Gastroesophageal sphincter (tissue), 4 donors: ENCODE data around the gene DLAT. TPM values are rescaled to one million over a fixed set of nuclear protein-coding genes. Genes with fewer than 3 reads are reported as not detected.
A peak's percentile ranks its signal among the peaks of the same experiment; 100 is the strongest.

Experiments
- ATAC-seq: fragments of 150-250 bp; one replicate; pipeline ENCODE4 v1.9.1; 2016; ENCODE audit warnings: mild to moderate bottlenecking, moderate library complexity
- H3K27ac ChIP-seq, 4 donors: fragments of 200-600 bp; sonication (generic) in 3 of 4; 1 replicate in 3 of 4; 2 replicates in 1 of 4; pipeline ENCODE4 v1.5.1; 2016 to 2019
- H3K27me3 ChIP-seq: fragments of 200-600 bp; sonication (generic); one replicate; pipeline ENCODE4 v1.5.1; 2019
- H3K36me3 ChIP-seq, 2 donors: fragments of 200-600 bp; sonication (generic); one replicate each; pipeline ENCODE4 v1.5.1; 2019; ENCODE audit warnings: control low read depth in 1 of 2
- H3K4me1 ChIP-seq, 3 donors: fragments of 200-600 bp; sonication (generic); 1 replicate in 2 of 3; 2 replicates in 1 of 3; pipeline ENCODE4 v1.5.1; 2016 to 2019; ENCODE audit warnings: control low read depth in 2 of 3
- H3K4me3 ChIP-seq, 2 donors: fragments of 200-600 bp; sonication (generic); one replicate each; pipeline ENCODE4 v1.5.1; 2019; ENCODE audit warnings: mild to moderate bottlenecking in 1 of 2, moderate library complexity in 1 of 2
- H3K9me3 ChIP-seq, 3 donors: fragments of 200-600 bp; sonication (generic); one replicate each; pipeline ENCODE4 v1.5.1; 2017 to 2019; ENCODE audit warnings: control low read depth in 2 of 3
- EP300 ChIP-seq: sonication (generic); formaldehyde crosslinking; IDR thresholded peaks from one replicate; pipeline ENCODE4 v1.6.1; 2017; ENCODE audit warnings: antibody characterized with exemption, mild to moderate bottlenecking
- POLR2A ChIP-seq, 2 donors: fragments of 450-650 bp; IDR thresholded peaks; one replicate each; pipeline ENCODE4 v1.6.1; 2017; ENCODE audit warnings: antibody characterized with exemption in 2 of 2, mild to moderate bottlenecking in 2 of 2, moderate library complexity in 1 of 2
- POLR2AphosphoS5 ChIP-seq: sonication (generic); formaldehyde crosslinking; IDR thresholded peaks from one replicate; pipeline ENCODE4 v1.6.1; 2017; ENCODE audit warnings: antibody characterized with exemption
- WGBS, 2 donors: methylation state at CpG; one replicate each; pipeline ENCODE4 v1.1.5; 2018; ENCODE audit warnings: low coverage in 1 of 2; 5-methylcytosine and 5-hydroxymethylcytosine counted together
- total RNA-seq, 4 donors: library from RNA; depleted of rRNA; stranded (reverse); fragments of >200 nt; gene quantifications; one replicate each; pipeline ENCODE4 v1.1.0, GENCODE V29; 2016
- TF ChIP-seq, protein P1 (sequence below), 4 experiments: fragments of 200-600 bp in 2 of 4; fragments of 450-650 bp in 2 of 4; sonication (generic) in 1 of 4; IDR thresholded peaks; one replicate each; pipeline ENCODE4 v1.5.1; 2017 to 2019; ENCODE audit warnings: antibody characterized with exemption in 4 of 4, mild to moderate bottlenecking in 2 of 4, moderate library complexity in 2 of 4

DLAT gene
- total RNA-seq, 4 donors from 2014 or later: 18.2 to 38.6 (median 32.1) TPM

DNA sequence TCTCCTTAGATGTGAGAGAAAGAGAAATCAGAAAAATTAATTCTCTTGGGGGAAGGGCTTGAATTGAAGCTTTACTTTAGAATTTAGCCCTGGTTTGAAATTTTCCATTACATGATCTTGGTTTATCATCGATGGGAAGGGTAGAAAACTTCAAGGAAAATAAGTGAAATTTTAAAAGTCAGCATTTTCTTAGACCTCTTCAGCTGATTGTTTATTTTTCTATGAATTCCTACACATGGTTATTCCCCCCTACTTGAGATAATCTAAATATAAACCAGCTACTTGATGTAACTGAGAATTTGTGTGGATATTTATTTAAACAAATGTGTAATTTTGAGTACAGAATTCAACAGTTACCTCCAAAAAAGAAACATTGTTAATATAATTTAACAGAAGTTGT lies 37.7 kb downstream of the DLAT start:
- WGBS, 2 donors: 73 to 80% methylated on average over 1 of the region's 1 CpG
- Histone ChIP-seq H3K27me3 (no peaks in the 10 kb centered on the region), H3K4me3 (no peak overlapping the region), H3K9me3 (no peaks in the 10 kb centered on the region), H3K36me3 (peaks cover 0 to 71% of the 10 kb centered on the region in 2 donors), H3K4me1 (no peaks in the 10 kb centered on the region), H3K27ac (no peak overlapping the region)
- TF ChIP-seq POLR2A (IDR thresholded peaks at IDR 0.05) (no peak), EP300 (no peak), POLR2AphosphoS5 (no peak)
- TF ChIP-seq, protein P1, sequence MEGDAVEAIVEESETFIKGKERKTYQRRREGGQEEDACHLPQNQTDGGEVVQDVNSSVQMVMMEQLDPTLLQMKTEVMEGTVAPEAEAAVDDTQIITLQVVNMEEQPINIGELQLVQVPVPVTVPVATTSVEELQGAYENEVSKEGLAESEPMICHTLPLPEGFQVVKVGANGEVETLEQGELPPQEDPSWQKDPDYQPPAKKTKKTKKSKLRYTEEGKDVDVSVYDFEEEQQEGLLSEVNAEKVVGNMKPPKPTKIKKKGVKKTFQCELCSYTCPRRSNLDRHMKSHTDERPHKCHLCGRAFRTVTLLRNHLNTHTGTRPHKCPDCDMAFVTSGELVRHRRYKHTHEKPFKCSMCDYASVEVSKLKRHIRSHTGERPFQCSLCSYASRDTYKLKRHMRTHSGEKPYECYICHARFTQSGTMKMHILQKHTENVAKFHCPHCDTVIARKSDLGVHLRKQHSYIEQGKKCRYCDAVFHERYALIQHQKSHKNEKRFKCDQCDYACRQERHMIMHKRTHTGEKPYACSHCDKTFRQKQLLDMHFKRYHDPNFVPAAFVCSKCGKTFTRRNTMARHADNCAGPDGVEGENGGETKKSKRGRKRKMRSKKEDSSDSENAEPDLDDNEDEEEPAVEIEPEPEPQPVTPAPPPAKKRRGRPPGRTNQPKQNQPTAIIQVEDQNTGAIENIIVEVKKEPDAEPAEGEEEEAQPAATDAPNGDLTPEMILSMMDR (IDR thresholded peaks at IDR 0.05): no peak
- no peak for ATAC-seq

DNA sequence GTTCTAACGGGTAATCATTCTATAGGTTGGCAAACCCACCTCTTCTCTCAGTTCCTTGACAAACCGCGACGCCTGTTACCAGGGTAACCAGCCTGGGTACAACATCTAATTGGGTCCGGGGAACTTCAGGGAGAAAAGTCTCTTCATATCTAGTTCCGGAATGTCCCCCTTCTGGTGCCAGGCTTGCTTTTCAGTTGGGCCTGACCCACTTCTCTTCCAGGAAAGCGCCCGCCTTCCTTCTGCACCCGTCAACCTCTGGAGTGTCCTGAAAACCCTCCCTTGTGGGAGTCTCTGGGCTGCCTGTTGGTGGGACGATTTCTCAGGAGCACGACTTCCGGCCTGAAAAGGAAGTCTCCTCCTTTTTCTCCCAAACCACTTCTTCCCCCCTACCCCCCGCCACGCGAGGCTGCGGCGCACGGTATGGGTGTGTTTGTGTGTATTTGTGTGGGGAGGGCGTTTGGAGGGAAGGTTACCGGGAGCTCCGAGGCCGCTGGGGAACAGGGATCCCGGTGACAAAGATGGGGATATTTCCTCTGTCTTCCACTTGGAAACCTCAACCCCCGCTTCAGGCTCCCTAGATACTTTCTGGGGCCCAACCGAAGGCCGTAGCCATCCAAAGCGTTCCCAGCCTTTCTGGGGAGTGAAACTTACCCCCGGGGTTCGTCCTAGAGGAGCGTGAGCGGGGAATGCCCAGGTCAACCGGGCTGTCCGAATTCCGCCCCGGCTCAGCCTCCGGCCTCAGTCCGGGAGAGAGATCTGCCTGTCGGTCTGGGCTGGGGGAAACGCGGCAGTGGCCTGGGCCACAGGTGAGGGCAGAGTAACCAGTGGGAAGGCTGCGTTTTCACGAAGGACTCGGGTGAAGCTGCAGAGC lies 49.0 kb downstream of the DLAT start, which contains the start of the genes NKAPD1 and PIH1D2:
TSS of gene NKAPD1 (plus strand) at position 359 of the 871 bp plus-strand sequence. CDS start 1,276 bp downstream, outside the sequence.
TSS of gene PIH1D2 (minus strand) at position 77 of the 871 bp plus-strand sequence. CDS start 843 bp downstream, outside the sequence.
- WGBS, 2 donors: 0 to 1% methylated on average over 10 to 12 of the region's 43 CpGs
- peak within 1 kb of the TSS; percentile 83 to 87 for H3K4me3 ChIP-seq
- peaks cover 2 to 35% (median 7%) of the 10 kb centered on the region in 3 donors for H3K4me1 ChIP-seq
- no peaks in the 10 kb centered on the region for H3K27me3 ChIP-seq
- H3K36me3 ChIP-seq: peaks cover 0 to 38% of the 10 kb centered on the region in 2 donors
- H3K9me3 ChIP-seq: no peaks in the 10 kb centered on the region
- H3K27ac ChIP-seq: peak within 1 kb of the TSS; percentile 72 to 96 (median 84)
- ATAC-seq: peak; percentile 91
- TF ChIP-seq, protein P1 (IDR thresholded peaks at IDR 0.05): peak in 3 of 4 experiments; percentile 3 to 30 (median 9)
- peak; percentile 56 for TF ChIP-seq POLR2AphosphoS5
- TF ChIP-seq EP300: no peak
- no peak for TF ChIP-seq POLR2A (IDR thresholded peaks at IDR 0.05)

DNA sequence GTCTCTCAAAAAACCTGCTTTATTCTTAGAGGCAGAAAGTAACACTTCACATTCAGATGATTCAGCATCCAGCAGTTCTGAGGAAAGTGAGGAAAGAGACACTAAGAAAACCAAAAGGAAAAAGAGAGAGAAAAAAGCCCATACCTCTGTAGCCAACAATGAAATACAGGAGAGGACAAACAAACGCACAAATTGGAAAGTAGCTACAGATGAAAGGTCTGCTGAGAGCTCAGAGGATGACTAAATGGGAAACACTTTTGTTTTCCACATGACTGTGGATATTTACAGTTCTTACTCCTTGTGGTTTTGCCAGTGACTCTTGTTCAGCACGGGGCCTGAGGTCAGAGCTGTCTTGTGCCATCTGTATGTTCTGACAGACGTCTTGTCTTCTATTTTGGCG lies 57.5 kb downstream of the DLAT start:
- WGBS, 2 donors: 72 to 74% methylated on average over 4 of the region's 4 CpGs
- Histone ChIP-seq H3K9me3 (no peaks in the 10 kb centered on the region), H3K27me3 (no peaks in the 10 kb centered on the region), H3K27ac (no peak overlapping the region), H3K4me3 (no peak overlapping the region), H3K36me3 (peaks cover 5 to 75% of the 10 kb centered on the region in 2 donors), H3K4me1 (peaks cover 5 to 22% (median 9%) of the 10 kb centered on the region in 3 donors)
- ATAC-seq: no peak
- TF ChIP-seq, protein P1 (IDR thresholded peaks at IDR 0.05): no peak
- TF ChIP-seq POLR2A (IDR thresholded peaks at IDR 0.05) (no peak), EP300 (no peak), POLR2AphosphoS5 (no peak)

DNA sequence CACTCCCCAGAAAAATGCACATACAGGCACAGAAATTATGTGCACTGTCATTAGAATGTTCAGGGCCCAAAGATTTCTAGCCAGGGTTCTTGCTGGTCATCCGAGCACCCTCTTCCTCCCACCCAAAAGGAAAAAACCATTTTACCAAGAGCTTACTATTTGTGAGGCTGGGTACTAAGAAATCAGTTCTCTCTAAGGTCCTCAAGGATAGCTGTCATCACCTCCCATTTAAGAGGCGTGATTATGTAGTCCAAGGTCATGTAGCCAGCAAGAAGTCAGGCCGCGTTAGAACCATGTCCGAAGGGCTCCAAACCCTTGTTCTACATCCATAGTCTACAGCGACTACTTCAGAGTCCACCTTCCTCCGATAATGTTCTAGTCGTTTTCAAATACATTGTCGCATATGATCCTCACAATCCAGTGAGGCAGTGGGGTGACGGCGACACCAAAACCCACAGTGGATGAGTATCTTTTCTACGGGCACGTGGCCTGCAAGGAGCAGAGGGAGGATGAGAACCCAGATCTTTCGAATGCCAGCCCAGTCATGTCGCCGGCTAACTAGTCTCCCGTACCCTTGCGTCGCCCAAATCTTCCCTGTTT lies 60.7 kb downstream of the DLAT start:
- peak; percentile 28 for ATAC-seq
- no peaks in the 10 kb centered on the region for H3K9me3 ChIP-seq
- H3K36me3 ChIP-seq: peaks cover 0 to 75% of the 10 kb centered on the region in 2 donors
- peaks cover 6 to 52% (median 20%) of the 10 kb centered on the region in 3 donors for H3K4me1 ChIP-seq
- 1 to 10% methylated on average over 6 to 18 of the region's 19 CpGs for WGBS, 2 donors
- H3K27ac ChIP-seq: peak overlapping the region in 3 of 4 donors; percentile 80 to 90 (median 82)
- TF ChIP-seq, protein P1 (IDR thresholded peaks at IDR 0.05): no peak
- TF ChIP-seq POLR2AphosphoS5 (no peak), EP300 (no peak), POLR2A (IDR thresholded peaks at IDR 0.05) (no peak)
- H3K4me3 ChIP-seq: peak overlapping the region; percentile 82 to 87
- no peaks in the 10 kb centered on the region for H3K27me3 ChIP-seq
